ENCODE data around the gene PCSK5.

- TF ChIP-seq CTCF (IDR thresholded peaks at IDR 0.05; ENCODE audit: insufficient read depth, low read length, poor library complexity, severe bottlenecking) (no peak), EZH2phosphoT487 (conservative IDR thresholded peaks at IDR 0.05; ENCODE audit: low read length) (no peak)
Observed at GRCh38 chr9:76373173-76373783, 482.8 kb downstream of the PCSK5 start.
